Measurements from ENCODE around the gene IL10RB. TPM values are rescaled to one million over a fixed set of nuclear protein-coding genes. Genes with fewer than 3 reads are reported as not detected.

IL10RB gene
- total and polyA plus RNA-seq, 10 of the 15 experiments (the other 5 are each of a cell fraction or from before 2014, with no cell fraction given) = 15.0 to 55.1 (median 34.9) TPM

GRCh38 chr21:33268737-33269441 is 2.7 kb downstream of the IL10RB start (continued):
- peak; percentile 42 for TF ChIP-seq CREM (IDR thresholded peaks at IDR 0.05; ENCODE audit: low read depth)
- no peak for TF ChIP-seq EZH2 (IDR thresholded peaks at IDR 0.05; ENCODE audit: borderline replicate concordance, control insufficient read depth, low read depth, low read length)
- TF ChIP-seq TCF3 (IDR thresholded peaks at IDR 0.05; ENCODE audit: borderline replicate concordance, insufficient read depth, low read depth, low read length) = no peak; the same call in 1 of the 2 replicates
- TF ChIP-seq ZNF687 (IDR thresholded peaks at IDR 0.05) = peak; percentile 55
- TF ChIP-seq SMC3 (IDR thresholded peaks at IDR 0.05; ENCODE audit: borderline replicate concordance, low read length) = peak; percentile 19; the same call in 1 of the 2 replicates

- in situ Hi-C loops (cut with MboI) = loop anchor here (25.0 kb wide), 1 partner anchor 1591 kb away; no protein-coding TSS in a partner anchor
- TF ChIP-seq TCF12 (IDR thresholded peaks at IDR 0.05; ENCODE audit: low read depth, low read length) (no peak), YBX1 (IDR thresholded peaks at IDR 0.05) (no peak), CREB1 (IDR thresholded peaks at IDR 0.05; ENCODE audit: low read depth) (no peak), NFYB (IDR thresholded peaks at IDR 0.05; ENCODE audit: insufficient read depth, low read depth, low read length) (no peak), ZBED1 (IDR thresholded peaks at IDR 0.05; ENCODE audit: borderline replicate concordance) (no peak), RAD21 (IDR thresholded peaks at IDR 0.05; ENCODE audit: insufficient read depth, low read depth, low read length) (no peak), RUNX3 (IDR thresholded peaks at IDR 0.05; ENCODE audit: low read length) (no peak), HDAC2 (IDR thresholded peaks at IDR 0.05) (no peak), POLR2AphosphoS5 (IDR thresholded peaks at IDR 0.05; ENCODE audit: low read length) (no peak), TCF3 (IDR thresholded peaks at IDR 0.05; ENCODE audit: borderline replicate concordance, insufficient read depth, low read depth, low read length) (no peak), POU2F2 (IDR thresholded peaks at IDR 0.05; ENCODE audit: borderline replicate concordance, low read depth, low read length) (no peak), CHD2 (IDR thresholded peaks at IDR 0.05; ENCODE audit: borderline replicate concordance, low read depth, low read length) (no peak), CBX5 (IDR thresholded peaks at IDR 0.05; ENCODE audit: low read depth) (no peak), SIX5 (IDR thresholded peaks at IDR 0.05; ENCODE audit: low read depth, low read length, severe bottlenecking) (no peak), ZNF24 (IDR thresholded peaks at IDR 0.05) (no peak)
These were observed 4.8 kb downstream of the IL10RB start for GRCh38 chr21:33270986-33271385.

More at GRCh38 chr21:33270986-33271385, 4.8 kb downstream of the IL10RB start:
- ATAC-seq = no peak
- CTCF ChIA-PET = no interaction called here
- intact Hi-C loops (cut with micrococcal nuclease; ENCODE audit: unreplicated experiment) = no loop called here
- RAD21 ChIA-PET (ENCODE audit: unreplicated experiment) = no interaction called here
- no peak overlapping the region for H3K4me2 ChIP-seq (ENCODE audit: control insufficient read depth, insufficient read depth)
- no peak overlapping the region for H3K4me3 ChIP-seq
- no peak for DNase-seq (ENCODE audit: low read depth, low spot score)
- no peak for FAIRE-seq
- H3K27ac ChIP-seq (ENCODE audit: control insufficient read depth, insufficient read depth) = no peak overlapping the region
- no peak overlapping the region for H3K9ac ChIP-seq (ENCODE audit: control insufficient read depth, insufficient read depth, low read length)
- H3K27me3 ChIP-seq (replicated peaks in 1 of 2; ENCODE audit: control insufficient read depth in 2 of 2, insufficient read depth in 2 of 2, low read length in 1 of 2) = no peaks in the 10 kb centered on the region
- H3K4me1 ChIP-seq (ENCODE audit: control insufficient read depth, insufficient read depth, low read length) = peaks cover 24% of the 10 kb centered on the region
- BruUV-seq (replicated peaks) = no TSS peak
- H3K79me2 ChIP-seq (ENCODE audit: control insufficient read depth, insufficient read depth, low read length) = peaks cover 32% of the 10 kb centered on the region
- SMC1A ChIA-PET (ENCODE audit: uncharacterized antibody, unreplicated experiment) = no interaction called here
- no peaks in the 10 kb centered on the region for H3K9me3 ChIP-seq (replicated peaks; ENCODE audit: control insufficient read depth, insufficient read depth, low read length)
- POLR2A ChIA-PET = interaction anchor here (0.6 kb wide), 1 partner anchor 37 kb away, joined by 3 read pairs; no protein-coding TSS in a partner anchor
- H4K20me1 ChIP-seq (ENCODE audit: control insufficient read depth, insufficient read depth) = no peaks in the 10 kb centered on the region
- WGBS (ENCODE audit: insufficient coverage, insufficient replicate concordance, low lambda C conversion rate, missing lambda C conversion rate) = 94% methylated on average over 8 of the region's 8 CpGs
- peaks cover 0 to 18% of the 10 kb centered on the region in 2 experiments; a peak in 1 of 4 replicates for H3K36me3 ChIP-seq (ENCODE audit: control insufficient read depth in 2 of 2, insufficient read depth in 2 of 2, low read length in 1 of 2)
- H2AFZ ChIP-seq (ENCODE audit: control insufficient read depth, low read depth, low read length) = no peak overlapping the region
